Stimulated activated CD8-positive, alpha-beta memory T cell treated with anti-CD3 and anti-CD28 coated beads, Interleukin-4, amount 100 ng/mL, for 24 hours (primary cell): Measurements from ENCODE around the gene SHQ1.
"Not testable (repeated sequence)": the region's sequence is repeated elsewhere in the genome, so short reads cannot be mapped to it uniquely, and the experiment has no call there.

Experiments
- DNase-seq: peaks from one replicate; pipeline ENCODE4 v3.0.0-alpha.2; 2020; ENCODE audit warnings: low read depth

The SHQ1 gene

DNA sequence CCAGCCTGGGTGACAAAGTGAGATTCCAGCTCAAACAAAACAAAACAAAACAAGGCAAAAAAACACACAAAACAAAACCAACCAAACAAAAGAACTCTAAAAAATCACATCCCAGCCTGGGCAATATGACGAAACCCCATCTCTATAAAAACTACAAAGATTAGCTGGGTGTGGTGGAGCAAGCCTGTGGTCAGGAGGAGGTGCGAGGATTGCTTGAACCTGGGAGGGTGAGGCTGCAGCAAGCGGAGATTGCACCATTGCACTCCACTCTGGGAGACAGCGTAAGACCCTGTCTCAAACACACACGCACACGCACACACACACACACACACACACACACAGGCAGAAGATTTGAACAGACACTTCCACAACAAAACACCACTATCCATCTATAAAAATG, 99.6 kb downstream of the SHQ1 start:
- no peak for DNase-seq

DNA sequence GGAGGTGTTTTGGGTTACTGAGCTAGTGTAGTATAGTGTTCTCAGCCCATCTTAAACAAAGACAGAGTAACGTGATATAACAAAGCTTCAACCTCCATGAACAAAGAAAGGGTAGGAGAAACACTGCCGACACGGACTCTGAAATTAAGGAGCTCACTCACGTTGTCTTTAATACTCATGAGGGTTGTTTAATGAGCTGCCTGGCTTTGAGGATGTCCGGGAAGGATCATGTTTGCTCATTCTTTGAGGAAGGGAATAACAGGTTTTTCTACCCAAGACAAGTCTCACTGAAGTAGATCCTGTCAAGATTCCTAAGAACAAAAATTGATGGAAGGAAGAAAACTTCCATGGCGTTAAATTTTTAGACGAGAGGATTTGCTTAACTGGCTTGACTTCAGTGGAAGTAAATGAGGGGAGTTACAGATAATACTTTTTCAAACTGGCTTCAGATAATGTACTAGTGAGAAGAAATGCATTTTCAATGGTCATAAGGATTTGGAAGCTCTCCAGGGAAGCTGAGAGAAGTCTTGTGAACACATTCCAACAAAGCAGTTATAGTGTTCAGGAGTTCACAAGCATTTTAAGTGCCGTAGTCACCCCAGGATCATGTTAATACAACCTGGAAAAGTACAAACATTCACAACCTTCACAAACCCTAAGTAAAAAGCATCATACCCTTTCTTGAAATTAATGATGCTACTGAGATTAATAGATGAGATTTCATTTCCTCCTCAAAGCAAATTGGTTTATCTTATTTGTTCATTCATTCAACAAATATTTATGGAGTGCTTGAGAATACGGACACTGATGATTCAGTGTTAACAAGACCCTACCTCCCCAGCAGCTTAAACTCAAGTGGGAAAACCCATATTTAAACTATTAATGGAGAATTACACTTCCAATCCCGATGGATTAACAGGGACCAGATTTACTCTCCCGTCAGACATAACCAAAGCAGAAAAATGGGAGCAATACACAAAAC, 101.5 kb downstream of the SHQ1 start:
- DNase-seq: no peak

DNA sequence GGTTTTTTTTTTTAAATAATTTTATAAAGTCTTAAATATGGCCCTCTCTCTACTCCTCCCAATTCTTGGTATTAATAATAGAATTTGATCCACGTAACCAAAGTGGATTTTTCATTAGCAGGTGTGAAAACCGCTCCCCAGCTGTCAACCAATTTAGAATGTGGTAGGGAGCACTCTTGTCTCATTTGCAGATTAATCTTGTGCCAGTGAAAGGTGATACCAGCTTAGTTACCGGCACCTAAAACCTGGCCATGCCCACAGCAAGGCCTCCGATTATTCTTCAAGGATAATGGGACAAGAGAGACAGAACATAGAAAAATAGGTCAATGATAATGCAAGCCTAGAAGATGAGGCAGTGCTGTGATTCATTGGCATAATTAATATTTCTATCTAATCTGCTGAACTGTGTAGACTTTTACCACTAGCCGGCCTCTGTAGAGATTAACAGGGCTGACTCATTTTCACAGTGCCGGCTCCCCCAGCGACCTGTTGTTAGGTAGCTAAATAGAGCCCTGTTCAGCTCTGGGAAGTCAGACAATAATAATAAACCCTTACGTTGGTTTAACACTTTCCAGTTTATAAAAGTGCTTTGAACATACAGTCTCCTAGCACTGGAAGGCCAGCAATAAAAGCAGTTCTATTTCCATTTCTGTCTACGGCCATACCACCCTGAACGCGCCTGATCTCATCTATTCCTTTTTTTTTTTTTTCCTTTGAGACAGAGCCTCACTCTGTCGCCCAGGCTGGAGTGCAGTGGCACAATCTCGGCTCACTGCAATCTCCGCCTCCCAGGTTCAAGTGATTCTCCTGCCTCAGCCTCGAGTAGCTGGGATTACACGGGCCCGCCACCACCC, 102.9 kb downstream of the SHQ1 start:
- no peak for DNase-seq

DNA sequence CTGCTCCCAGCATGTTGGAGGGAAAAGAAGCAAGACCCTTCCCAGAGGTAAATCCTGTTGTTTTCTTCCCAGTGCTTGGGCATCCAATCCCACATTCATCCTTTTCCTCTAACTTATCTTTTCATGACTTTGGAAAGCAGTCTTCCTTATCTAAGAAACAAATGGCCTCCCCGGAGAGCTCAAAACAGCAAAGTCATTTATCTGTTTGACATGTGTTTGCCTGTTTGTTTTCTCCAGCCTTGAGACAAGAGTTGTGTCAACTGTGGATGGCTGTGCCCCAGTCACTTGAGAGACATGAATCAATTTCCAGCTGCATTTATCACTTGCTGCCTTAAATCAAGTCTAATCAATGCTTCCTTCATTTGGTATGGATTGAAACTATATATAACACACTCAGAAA, 103.9 kb downstream of the SHQ1 start:
- DNase-seq: no peak

DNA sequence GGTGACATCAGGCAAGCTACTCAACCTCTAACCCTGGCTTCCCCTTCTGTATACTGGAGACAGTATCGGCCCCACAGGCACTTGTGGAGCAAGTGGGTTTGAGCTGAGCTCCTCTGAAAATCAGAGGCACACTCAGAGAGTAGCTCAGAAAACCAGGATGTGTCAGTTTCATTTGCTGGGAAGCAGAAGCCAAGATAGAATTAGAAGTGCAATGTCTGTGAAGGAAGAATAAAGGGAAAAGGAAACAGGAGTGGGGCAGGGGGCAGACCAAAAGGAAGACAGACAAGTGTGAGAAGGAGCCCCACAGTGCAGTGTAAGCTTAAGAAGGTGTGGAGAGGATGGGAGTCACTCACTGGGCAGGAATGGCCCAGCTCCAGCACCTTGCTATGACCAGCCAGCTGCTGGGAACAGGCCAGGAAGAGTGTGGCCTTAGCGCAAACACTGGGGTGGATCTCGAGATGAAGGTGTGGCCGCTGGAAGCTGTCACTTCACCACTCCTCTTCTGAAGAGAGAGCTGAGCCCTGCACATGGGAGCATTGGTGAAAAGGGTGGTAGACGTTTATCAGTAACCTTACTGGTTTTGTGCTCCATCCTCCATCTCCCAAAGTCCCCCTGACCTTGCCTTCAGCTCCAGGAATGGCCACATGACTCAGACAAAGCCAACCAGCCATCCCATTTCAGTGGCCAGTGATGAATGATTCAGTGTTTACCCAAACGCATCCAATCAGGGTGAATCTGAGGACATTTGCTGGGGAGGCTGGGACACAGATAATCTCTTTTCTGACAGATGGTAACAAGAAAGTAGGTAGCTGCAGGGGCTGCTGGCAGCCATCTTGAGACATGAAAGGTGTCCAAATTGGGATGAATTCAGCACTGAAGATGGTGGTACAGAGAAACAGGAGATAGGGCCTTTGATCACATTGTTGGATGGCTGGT, 108.4 kb downstream of the SHQ1 start:
- no peak for DNase-seq

DNA sequence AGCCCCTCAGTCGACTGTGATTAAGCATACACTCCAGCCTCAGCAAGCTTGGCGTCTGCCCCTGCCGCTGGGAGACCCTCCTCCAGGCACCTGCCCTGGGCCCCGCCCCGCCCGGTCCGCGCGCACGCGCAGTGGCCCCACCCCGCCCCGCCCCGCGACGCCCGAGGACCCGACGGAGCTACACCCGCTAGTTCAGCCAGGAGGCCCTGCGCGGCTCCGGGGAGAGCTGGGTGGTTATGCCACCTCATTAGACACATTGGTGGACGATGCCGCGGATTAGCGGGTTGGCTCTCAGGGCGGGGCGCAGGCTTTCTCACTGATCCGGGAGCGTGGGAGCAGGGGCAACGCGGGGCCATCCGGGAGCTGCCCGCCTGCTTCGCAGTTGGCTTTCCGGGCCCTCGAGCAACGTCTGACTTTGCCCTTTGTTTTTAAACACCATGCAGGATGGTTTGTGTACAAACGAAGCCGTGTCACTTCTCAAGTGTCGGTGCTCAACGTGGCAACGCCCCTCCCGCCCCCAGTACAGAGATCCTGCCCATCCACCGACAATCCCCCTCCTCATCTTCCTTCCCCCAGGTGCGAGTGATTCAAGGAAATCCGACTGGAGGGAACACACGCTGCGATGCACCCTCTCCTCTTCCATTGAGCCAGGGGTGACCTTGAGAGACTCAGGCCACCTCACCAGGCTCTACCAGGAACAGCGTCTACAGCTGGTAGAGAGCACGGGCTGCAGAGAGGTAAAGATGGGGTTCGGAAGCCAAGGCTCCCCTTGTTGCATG, 109.3 kb downstream of the SHQ1 start:
- peak; percentile 48 for DNase-seq

DNA sequence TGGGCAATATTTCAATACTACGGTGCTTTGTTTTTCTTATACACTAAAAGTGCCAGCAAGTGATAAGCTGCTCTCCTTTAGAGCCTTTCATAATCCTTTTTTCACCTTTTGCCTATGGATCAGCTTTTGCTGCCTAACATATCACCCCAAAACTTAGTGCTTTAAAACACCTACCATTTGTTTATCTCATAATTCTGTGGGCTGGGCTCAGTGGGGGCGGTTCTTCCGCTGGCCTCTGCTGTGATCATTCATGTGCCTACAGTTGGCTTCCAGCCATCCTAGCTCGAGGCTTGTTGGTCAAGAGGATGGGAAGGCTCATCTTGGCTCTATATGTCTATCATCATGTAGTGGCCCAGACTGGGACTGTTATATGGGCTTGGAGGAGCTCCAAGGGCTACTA, 113.2 kb downstream of the SHQ1 start:
- DNase-seq: not testable (repeated sequence)

DNA sequence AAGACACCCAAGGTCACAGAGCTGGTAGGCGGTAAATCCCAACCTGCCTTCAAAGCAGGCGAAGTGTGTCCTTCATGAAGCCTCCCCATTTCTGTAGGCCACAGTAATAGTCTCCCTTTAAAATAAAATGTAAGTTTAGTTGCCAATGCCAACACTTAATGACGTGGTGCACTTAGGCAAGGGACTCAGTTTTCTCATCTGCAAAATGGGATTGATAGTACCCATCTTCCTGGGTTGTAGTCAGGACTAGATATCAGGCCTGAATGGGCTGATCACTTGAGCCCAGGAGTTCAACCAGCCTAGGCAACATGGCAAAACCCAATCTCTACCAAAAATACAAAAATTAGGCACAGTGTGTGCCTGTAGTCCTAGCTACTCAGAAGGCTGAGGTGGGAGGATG, 114.6 kb downstream of the SHQ1 start:
- no peak for DNase-seq

DNA sequence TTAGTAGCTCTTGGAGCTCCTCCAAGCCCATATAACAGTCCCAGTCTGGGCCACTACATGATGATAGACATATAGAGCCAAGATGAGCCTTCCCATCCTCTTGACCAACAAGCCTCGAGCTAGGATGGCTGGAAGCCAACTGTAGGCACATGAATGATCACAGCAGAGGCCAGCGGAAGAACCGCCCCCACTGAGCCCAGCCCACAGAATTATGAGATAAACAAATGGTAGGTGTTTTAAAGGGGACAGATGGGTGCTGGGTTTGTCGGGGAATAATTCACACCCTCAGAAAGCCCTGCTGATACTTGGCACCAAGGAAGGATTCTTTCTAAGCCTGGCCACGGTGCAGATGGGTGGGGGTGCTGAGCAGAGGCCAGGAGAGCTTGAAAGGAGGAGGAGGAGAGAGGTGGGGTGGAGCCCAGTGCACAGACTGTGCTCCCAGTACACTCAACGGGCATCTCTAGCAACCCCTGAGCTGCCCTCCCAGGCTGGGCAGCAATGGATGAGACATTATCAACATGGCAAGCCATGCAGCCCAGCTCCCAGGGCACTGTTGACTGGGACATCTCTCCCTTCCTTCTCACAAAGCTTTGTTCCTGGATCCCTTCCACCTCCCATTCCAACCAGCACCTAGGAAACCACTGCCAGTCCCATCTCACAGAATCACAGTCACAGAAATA, 115.4 kb downstream of the SHQ1 start:
- DNase-seq: not testable (repeated sequence)

DNA sequence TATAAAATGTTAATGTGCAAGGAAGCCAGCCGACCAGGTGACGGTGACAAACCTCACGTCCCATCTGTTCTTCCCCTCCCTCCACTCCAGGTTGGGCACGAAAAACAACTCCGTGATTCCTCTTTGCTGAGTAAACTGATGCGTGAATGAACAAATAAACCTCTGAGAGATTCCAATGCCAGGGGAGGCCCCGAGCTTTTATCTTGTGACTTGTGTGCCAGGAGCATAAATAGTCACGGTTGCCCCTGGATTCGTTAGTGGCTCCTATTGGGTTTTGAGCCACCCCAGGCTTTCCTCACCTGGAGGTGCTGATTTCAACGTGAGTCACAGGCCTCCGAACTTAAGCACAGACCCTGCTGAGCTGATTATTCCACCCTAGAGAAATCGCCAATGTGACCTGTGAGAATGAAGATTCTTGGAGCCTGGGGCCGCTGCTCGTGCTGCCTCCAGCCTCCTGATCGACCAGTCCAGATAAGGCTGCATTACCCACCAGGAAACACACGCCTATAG, 119.2 kb downstream of the SHQ1 start:
- no peak for DNase-seq

DNA sequence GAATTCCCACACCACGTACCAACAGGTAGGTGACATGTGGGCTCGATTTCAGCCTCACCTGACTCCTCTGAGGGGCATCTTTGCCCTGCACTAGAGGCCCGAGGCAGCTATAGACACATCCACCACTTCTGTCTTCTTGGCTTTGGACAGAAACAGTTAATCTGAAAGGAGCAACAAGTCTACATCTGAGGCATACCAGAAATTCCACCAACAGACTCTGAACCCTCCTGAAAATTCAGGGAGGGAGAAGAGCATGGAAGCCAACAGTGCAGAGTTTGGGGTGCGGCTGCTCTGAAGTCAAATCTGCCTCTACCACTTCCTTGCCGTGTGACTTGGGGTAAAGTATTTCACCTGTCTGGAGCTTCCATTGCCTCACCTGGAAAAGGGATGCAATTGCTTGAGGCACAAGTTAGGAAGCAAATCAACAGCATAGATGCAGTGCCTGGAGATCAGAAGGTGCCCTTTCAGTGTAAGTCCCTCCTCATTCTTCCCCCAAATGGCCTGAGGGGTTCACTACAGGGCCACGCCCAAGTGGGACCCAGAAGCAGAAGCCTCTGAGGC, 119.8 kb downstream of the SHQ1 start:
- no peak for DNase-seq

DNA sequence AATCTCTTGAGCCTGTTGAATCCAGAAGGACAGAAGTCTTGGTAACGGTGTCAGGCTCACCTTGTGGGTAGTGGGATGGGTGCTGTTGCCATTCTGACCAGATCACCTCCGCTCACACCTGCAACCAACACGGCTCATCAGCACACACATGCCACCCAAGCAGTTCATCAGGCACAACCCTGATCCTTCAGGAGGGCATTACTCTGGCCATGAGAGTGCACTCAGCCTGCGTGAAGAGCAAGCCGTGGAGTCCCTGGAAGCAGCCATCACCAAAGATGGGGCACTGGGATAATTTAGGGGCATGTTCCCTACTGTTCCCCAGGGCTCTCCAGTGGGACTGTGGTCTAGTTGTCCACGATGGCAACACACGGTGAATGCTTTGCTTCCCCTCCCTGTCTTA, 120.5 kb downstream of the SHQ1 start:
- DNase-seq: no peak

DNA sequence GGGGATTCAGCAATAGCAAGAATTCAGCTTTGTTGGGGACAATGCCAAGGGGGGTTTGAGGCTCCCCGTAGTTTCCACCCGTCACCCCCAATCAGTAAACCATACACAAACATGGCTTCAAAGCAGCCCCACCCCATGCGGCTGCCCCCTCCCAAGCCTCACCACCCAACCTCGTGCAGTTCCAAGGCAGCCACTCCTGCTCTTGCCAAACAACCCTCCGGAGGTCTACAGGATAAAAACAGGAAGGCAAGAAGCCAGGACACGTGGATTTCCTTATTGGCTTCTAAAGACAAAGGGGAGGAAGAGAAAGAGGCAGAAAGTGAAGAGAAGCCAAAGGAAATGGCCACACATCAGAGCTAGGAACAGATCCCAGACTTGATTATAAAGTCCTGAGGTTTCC, 121.1 kb downstream of the SHQ1 start:
- no peak for DNase-seq

DNA sequence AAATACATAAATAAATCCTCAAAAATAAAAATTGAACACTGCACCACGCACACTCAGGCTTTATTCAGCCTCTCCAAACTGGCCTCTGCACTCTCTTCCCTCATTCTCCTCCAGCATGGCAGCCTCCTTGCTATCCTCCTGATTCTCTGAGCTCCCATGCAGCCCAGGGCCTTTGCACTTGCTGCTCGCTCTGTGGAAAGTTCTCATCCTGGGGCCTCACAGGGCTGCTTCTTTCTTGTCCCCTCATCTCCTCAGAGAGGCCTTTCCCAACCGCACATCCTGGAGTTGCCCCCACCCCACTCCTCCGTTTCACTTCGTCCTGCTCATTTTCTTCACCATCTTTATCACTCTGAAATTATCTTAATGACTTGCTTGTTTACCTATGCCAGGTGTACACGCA, 123.0 kb downstream of the SHQ1 start:
- DNase-seq: no peak

DNA sequence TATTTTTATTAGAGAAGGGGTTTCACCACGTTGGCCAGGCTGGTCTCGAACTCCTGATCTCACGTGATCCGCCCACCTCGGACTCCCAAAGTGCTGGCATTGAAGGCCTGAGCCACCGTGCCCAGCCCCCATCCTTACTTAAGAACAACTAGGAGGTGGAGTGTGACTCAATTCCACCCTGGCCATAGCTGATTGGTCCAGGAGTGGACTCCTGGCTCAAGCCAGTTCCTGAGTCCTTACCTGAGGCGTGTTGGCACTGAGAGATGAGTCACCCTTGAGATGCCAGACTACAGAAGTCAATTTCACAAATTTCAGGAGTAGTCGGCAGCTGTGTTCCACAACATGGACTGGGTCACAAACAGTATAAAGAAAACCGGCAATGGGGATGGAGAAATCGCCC, 124.2 kb downstream of the SHQ1 start:
- DNase-seq: no peak

DNA sequence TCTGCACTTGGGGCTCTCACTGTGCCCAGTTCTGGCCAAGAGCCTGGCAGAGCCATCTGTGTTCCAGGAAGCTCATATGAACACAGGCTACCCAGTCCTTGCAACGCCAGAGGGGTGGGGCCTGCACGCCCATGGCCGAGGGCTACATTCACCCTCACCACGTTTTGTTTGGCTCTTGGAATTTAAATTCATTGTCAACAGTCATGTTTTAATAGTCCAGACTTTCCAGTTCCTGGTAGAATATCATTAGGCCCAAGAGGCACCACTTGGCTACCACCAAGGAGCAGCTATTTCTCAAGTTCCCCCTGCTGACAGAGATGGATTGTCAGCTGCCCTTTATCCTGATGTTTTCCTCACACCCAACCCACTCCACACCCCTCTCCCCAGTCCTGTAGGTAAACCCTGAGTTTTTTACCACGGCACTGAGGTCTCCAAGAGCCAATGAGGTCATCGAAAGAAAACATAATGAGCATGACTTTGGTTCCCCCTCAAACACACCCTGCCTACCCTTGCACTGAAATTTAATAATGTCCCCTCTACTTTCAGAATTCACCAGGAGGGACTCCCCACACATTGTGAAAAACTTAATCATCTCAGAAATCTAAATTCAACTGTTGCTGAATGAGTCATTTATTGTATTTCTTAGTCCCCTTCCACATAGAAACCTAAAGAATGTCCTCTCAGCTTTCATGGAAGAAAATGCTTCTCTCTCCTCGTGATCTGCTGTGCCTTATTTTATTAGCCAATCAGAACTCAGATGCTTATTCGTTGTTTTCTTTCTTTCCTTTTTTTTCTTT, 125.1 kb downstream of the SHQ1 start:
- DNase-seq: no peak

DNA sequence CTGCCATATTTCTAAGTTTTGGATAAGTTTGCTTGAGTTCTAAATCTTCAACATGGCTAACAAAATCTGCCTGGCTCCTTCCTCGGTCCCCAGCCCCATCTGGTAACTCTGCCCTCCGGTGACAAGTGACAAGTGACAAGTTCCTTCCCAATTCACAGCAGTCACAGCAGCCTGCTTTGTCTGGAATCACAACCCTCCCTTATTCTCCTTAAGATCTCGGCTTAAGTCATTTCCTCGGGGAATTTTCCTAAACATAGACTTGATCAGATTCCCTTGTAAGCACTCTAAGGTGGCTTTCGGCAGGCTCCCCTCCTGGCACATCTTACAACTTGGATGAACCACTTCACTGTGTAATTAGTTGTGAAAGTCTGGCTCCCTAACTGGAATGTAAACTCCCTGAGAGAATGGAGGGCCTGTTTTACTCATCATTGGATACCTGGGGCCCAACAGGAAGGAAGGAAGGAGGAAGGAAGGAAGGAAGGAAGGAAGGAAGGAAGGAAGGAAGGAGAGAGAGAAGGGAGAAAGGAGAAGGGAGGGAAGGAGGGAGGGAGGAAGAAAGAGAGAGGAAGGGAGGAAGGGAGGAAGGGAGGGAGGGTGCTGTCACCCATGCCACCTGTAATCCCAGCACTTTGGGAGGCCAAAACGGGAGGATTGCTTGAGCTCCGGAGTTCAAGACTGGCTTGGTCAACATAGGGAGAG, 126.4 kb downstream of the SHQ1 start:
- DNase-seq: no peak

DNA sequence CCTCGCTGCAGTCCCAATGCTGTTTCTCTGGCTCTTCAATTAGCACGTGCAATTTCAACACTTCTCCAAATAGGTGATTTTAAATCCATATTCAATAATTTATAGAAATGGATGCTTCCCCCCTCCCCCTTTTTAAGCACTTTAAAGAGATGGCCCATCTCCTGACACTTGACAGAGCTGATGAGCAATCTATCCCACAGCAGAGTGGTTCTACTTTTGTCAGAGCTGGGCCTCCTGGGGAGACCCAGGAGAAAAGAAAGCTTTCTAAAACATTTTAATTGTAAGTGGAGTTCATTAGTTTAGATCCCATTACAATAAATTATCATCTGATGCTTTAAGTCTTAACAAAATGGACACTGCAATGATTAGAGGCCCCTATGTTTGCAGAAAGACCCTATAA, 127.7 kb downstream of the SHQ1 start:
- no peak for DNase-seq

DNA sequence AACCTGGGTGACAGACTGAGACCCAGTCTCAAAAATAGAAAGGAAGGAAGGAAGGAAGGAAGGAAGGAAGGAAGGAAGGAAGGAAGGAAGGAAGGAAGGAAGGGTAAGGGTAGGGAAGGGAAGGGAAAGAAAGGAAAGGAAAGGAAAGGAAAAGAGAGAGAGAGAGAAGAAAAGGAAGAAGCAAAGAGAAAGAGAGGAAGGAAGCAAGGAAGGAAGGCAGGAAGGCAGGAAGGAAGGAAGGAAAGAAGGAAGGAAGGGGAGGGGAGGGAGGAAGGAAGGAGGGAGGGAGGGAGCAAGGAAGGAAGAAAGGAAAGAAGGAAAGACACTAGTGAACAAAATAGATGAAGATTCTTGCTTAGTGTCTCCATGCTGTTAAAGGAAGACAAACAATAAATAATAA, 129.1 kb downstream of the SHQ1 start:
- DNase-seq: no peak
